Measurements from ENCODE around the gene PPP1R14D.

GRCh38 chr15:40852529-40852928 is 24.0 kb upstream of the PPP1R14D start:
- TF ChIP-seq CTCF (IDR thresholded peaks at IDR 0.05 in 8 of 11, conservative IDR thresholded peaks at IDR 0.05 in 3 of 11), result no peak
- TF ChIP-seq POLR2A (IDR thresholded peaks at IDR 0.05), result no peak

Data from spleen (tissue), 7 donors.